ENCODE measurements around the gene AFG1L. TPM values are rescaled to one million over a fixed set of nuclear protein-coding genes. Genes with fewer than 3 reads are reported as not detected.

The AFG1L gene
- total RNA-seq, 6 experiments from 2014 or later, result 4.8 to 5.7 (median 5.3) TPM

- Mint-ChIP-seq H3K27ac (no peak overlapping the region), H3K36me3 (ENCODE audit: low read depth) (no peaks in the 10 kb centered on the region), H3K27me3 (ENCODE audit: insufficient read depth) (no peaks in the 10 kb centered on the region), H3K4me3 (no peak overlapping the region), H3K4me1 (ENCODE audit: low read depth) (peaks cover 12% of the 10 kb centered on the region), H3K9me3 (no peaks in the 10 kb centered on the region)
- TF ChIP-seq, protein P1, sequence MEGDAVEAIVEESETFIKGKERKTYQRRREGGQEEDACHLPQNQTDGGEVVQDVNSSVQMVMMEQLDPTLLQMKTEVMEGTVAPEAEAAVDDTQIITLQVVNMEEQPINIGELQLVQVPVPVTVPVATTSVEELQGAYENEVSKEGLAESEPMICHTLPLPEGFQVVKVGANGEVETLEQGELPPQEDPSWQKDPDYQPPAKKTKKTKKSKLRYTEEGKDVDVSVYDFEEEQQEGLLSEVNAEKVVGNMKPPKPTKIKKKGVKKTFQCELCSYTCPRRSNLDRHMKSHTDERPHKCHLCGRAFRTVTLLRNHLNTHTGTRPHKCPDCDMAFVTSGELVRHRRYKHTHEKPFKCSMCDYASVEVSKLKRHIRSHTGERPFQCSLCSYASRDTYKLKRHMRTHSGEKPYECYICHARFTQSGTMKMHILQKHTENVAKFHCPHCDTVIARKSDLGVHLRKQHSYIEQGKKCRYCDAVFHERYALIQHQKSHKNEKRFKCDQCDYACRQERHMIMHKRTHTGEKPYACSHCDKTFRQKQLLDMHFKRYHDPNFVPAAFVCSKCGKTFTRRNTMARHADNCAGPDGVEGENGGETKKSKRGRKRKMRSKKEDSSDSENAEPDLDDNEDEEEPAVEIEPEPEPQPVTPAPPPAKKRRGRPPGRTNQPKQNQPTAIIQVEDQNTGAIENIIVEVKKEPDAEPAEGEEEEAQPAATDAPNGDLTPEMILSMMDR (IDR thresholded peaks at IDR 0.05), result no peak
- DNase-seq, result no peak
These were observed 157.9 kb downstream of the AFG1L start for GRCh38 chr6:108452711-108453195.

DNA sequence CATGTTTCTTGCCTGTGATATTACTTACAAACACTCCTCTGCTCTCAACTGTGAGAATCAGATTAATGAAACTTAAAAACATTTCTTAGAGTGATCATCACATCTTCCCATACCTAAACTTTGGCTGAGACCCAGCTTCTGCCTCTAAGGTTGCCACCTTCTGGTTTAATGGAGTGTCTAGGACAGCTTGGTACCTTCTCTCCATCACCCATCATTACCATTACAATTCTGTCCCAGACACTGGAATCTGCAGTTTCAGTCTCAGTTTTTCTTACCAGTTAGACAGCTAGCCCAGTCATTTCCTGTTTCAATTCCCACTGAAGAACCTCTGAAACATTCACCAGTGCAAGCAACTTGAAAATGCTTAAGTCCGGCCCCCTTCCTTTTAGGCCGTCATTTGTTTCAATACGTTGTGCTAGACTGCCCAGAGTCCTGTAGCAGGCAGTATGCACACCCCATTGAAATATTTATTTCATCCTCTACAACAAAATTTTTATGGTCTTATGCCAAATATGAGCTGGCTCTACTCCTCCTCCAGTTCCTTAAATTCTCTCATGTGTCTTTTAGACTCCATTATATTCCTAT is 158.8 kb downstream of the AFG1L start:
- Mint-ChIP-seq H3K36me3 (ENCODE audit: low read depth) (no peaks in the 10 kb centered on the region), H3K27me3 (ENCODE audit: insufficient read depth) (no peaks in the 10 kb centered on the region), H3K27ac (peak overlapping the region; percentile 78; the same call in 1 of the 2 replicates), H3K4me3 (peak overlapping the region; percentile 18; the same call in 1 of the 2 replicates), H3K4me1 (ENCODE audit: low read depth) (peaks cover 12% of the 10 kb centered on the region), H3K9me3 (no peaks in the 10 kb centered on the region)
- DNase-seq, result no peak
- TF ChIP-seq, protein P1 (IDR thresholded peaks at IDR 0.05), result no peak

- Mint-ChIP-seq H3K27me3 (ENCODE audit: insufficient read depth) (no peaks in the 10 kb centered on the region), H3K27ac (no peak overlapping the region), H3K4me3 (no peak overlapping the region), H3K4me1 (ENCODE audit: low read depth) (peaks cover 12% of the 10 kb centered on the region), H3K9me3 (no peaks in the 10 kb centered on the region), H3K36me3 (ENCODE audit: low read depth) (no peaks in the 10 kb centered on the region)
- TF ChIP-seq, protein P1 (IDR thresholded peaks at IDR 0.05), result no peak
- no peak for DNase-seq
These were observed 159.5 kb downstream of the AFG1L start for GRCh38 chr6:108454356-108454755.

DNA sequence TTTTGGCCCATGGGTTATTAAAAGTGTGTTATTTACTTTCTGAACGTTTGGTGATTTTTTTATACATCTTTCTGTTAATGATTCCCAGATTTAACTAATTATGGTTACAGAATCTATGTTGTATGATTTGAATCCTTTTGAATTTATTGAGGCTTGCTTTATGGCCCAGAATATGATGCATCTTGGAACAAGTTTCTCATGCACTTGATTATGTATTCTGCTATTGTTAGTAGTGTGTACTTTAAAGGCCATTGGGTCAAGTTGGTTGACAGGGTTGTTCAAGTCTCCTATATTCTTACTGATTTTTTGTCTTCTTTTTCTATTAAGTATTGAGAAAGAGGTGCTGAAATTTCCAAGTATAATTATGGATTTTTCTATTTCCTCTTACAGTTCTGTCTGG is 160.8 kb downstream of the AFG1L start:
- H3K27ac Mint-ChIP-seq, result no peak overlapping the region
- no peak overlapping the region for H3K4me3 Mint-ChIP-seq
- TF ChIP-seq, protein P1 (IDR thresholded peaks at IDR 0.05), result no peak
- H3K27me3 Mint-ChIP-seq (ENCODE audit: insufficient read depth), result no peaks in the 10 kb centered on the region
- no peaks in the 10 kb centered on the region for H3K9me3 Mint-ChIP-seq
- DNase-seq, result no peak
- peaks cover 12% of the 10 kb centered on the region for H3K4me1 Mint-ChIP-seq (ENCODE audit: low read depth)
- H3K36me3 Mint-ChIP-seq (ENCODE audit: low read depth), result no peaks in the 10 kb centered on the region

DNA sequence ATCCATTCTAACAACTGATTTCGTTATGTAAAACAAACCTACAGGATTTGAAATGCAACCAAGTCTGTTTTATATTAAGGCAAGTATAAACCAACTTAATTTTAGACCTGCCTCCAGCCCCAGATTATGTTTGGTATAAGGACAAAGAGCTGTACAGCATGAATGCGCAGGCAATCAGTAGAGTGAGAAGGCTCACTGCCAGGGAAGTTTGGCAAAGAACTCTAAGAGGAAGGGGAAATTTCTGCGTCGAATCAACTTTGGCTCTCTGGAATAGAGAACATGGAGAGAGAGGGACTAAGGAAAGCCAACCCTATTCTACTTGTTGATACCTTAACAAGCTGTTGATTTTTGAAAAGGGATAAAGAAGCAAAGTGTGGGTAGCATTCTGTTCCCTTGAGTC is 168.9 kb downstream of the AFG1L start:
- Mint-ChIP-seq H3K27me3 (ENCODE audit: insufficient read depth) (no peaks in the 10 kb centered on the region), H3K4me3 (no peak overlapping the region), H3K36me3 (ENCODE audit: low read depth) (no peaks in the 10 kb centered on the region), H3K4me1 (ENCODE audit: low read depth) (peaks cover 38% of the 10 kb centered on the region), H3K9me3 (no peaks in the 10 kb centered on the region), H3K27ac (no peak overlapping the region)
- DNase-seq, result no peak
- TF ChIP-seq, protein P1 (IDR thresholded peaks at IDR 0.05), result no peak
